CD8-positive, alpha-beta memory T cell (primary cell): ENCODE measurements around the gene RAB10. TPM values are rescaled to one million over a fixed set of nuclear protein-coding genes. Genes with fewer than 3 reads are reported as not detected.

Experiments used
- CTCF ChIA-PET: fragments of 350-600 bp; sonication (Branson Sonifier 250); formaldehyde crosslinking; loops from one replicate; lab custom pipeline; 2021; ENCODE audit warnings: antibody characterized with exemption; lab: Charles Lee
- POLR2A ChIA-PET: fragments of 350-600 bp; sonication (Branson Sonifier 250); formaldehyde crosslinking; loops from one replicate; lab custom pipeline; 2021; ENCODE audit warnings: antibody characterized with exemption; lab: Charles Lee
- DNase-seq, 5 donors: peaks; one replicate each; pipeline versions ENCODE4 v3.0.0 to v3.0.0-alpha.2; 2020 to 2022; ENCODE audit warnings: mixed read lengths in 1 of 5
- H3K27ac ChIP-seq: one replicate; pipeline ENCODE4 v1.7.0; 2013; ENCODE audit warnings: low read depth, mild to moderate bottlenecking, low read length, moderate library complexity
- H3K27me3 ChIP-seq: 2 replicates; pipeline ENCODE4 v1.7.0; 2013; ENCODE audit warnings: low read length, mild to moderate bottlenecking; ENCODE audit not compliant: insufficient read depth, poor library complexity, severe bottlenecking
- H3K36me3 ChIP-seq: 2 replicates; pipeline ENCODE4 v1.7.0; 2013; ENCODE audit warnings: mild to moderate bottlenecking, low read length, moderate library complexity; ENCODE audit not compliant: insufficient read depth
- H3K4me1 ChIP-seq: 2 replicates; pipeline ENCODE4 v1.7.0; 2013; ENCODE audit warnings: mild to moderate bottlenecking, low read length, moderate library complexity; ENCODE audit not compliant: insufficient read depth
- H3K4me3 ChIP-seq: 2 replicates; pipeline ENCODE4 v1.7.0; 2013; ENCODE audit warnings: mild to moderate bottlenecking, low read length
- H3K9me3 ChIP-seq: 2 replicates; pipeline ENCODE4 v1.7.0; 2013; ENCODE audit warnings: mild to moderate bottlenecking, low read length
- H3K27ac Mint-ChIP-seq, 8 donors: one replicate each; pipeline ENCODE4 v1.8.0; 2020 to 2021; ENCODE audit warnings: mixed read lengths in 8 of 8, mild to moderate bottlenecking in 6 of 8, inconsistent platforms in 3 of 8, moderate library complexity in 3 of 8
- H3K27me3 Mint-ChIP-seq, 2 donors: one replicate each; pipeline ENCODE4 v1.8.0; 2020 to 2021; ENCODE audit warnings: mixed read lengths in 2 of 2, mild to moderate bottlenecking in 1 of 2, moderate library complexity in 1 of 2
- H3K36me3 Mint-ChIP-seq, 3 donors: one replicate each; pipeline ENCODE4 v1.8.0; 2020 to 2021; ENCODE audit warnings: mixed read lengths in 3 of 3, inconsistent platforms in 1 of 3, mild to moderate bottlenecking in 1 of 3
- H3K4me1 Mint-ChIP-seq, 3 donors: one replicate each; pipeline ENCODE4 v1.8.0; 2020 to 2021; ENCODE audit warnings: mixed read lengths in 3 of 3, inconsistent platforms in 1 of 3, mild to moderate bottlenecking in 1 of 3
- H3K4me3 Mint-ChIP-seq, 7 donors: one replicate each; pipeline ENCODE4 v1.8.0; 2020 to 2021; ENCODE audit warnings: mixed read lengths in 7 of 7, mild to moderate bottlenecking in 6 of 7, moderate library complexity in 4 of 7, inconsistent platforms in 2 of 7
- H3K9me3 Mint-ChIP-seq, 5 donors: one replicate each; pipeline ENCODE4 v1.8.0; 2020 to 2022; ENCODE audit warnings: mixed read lengths in 5 of 5, mild to moderate bottlenecking in 3 of 5, moderate library complexity in 2 of 5, inconsistent platforms in 1 of 5
- polyA plus RNA-seq: library from polyadenylated mRNA; unstranded; fragments of 300-500 nt; fragmentation: Illumina TruSeq; gene quantifications from one replicate; pipeline ENCODE4 v1.2.3, GENCODE V29; 2021
- total RNA-seq, 2 experiments: library from RNA; stranded (reverse); gene quantifications; one replicate each; pipeline ENCODE4 v1.2.3, GENCODE V29; 2021

Gene RAB10
- total and polyA plus RNA-seq, 3 experiments from 2014 or later = 93.3 to 167 (median 155) TPM

DNA sequence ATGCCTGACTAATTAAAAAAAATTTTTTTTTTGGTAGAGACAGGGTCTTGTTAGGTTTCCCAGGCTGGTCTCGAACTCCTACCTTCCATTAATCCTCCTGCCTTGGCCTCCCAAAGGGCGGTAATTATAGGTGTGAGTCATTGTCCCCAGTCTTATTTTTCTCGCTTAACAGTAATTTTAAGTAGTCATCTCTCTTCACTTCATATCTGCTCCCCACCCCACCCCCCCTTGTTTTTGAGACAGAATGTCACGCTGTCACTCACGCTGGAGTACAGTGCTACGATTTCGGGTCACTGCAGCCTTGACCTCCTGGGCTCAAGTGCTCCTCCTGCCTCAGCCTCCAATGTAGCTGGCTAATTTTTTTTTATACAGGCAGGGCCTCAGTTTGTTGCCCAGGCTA is 27.7 kb downstream of the RAB10 start:
- ChIA-PET POLR2A (no interaction called here), CTCF (no interaction called here)
- Mint-ChIP-seq H3K36me3 (peaks cover 0 to 40% (median 10%) of the 10 kb centered on the region in 3 donors), H3K4me3 (no peak overlapping the region), H3K9me3 (no peaks in the 10 kb centered on the region), H3K27ac (no peak overlapping the region), H3K4me1 (peaks cover 40 to 63% (median 61%) of the 10 kb centered on the region in 3 donors), H3K27me3 (no peaks in the 10 kb centered on the region)
- no peaks in the 10 kb centered on the region for H3K27me3 ChIP-seq
- no peak overlapping the region for H3K4me3 ChIP-seq
- DNase-seq = no peak
- no peak overlapping the region for H3K27ac ChIP-seq
- peaks cover 8% of the 10 kb centered on the region for H3K4me1 ChIP-seq
- H3K36me3 ChIP-seq = no peaks in the 10 kb centered on the region
- no peaks in the 10 kb centered on the region for H3K9me3 ChIP-seq

DNA sequence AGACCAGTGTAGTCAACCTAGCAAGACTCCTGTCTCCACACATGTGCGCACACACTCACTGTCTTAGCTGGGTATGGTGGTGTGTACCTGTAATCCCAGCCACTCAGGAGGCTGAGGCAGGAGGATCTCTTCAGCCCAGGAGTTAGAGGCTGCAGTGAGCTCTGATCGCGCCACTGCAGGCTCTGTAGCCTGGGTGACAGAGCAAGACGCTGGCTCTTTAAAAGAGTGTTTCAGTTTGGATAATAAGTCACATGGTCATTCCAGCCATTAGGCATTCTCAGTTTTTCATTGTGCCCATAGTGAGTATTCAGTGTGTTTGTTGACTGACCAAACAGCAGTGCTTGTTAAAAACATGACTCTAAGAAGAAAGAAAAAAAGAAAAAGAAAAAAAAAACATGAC is 31.0 kb downstream of the RAB10 start:
- H3K4me1 ChIP-seq = peaks cover 20% of the 10 kb centered on the region
- H3K27me3 Mint-ChIP-seq = no peaks in the 10 kb centered on the region
- peaks cover 41 to 57% (median 55%) of the 10 kb centered on the region in 3 donors for H3K4me1 Mint-ChIP-seq
- H3K27ac ChIP-seq = no peak overlapping the region
- H3K4me3 Mint-ChIP-seq = no peak overlapping the region
- no peaks in the 10 kb centered on the region for H3K27me3 ChIP-seq
- ChIA-PET POLR2A (interaction anchor here (0.5 kb wide), 1 partner anchor 13 kb away, joined by 3 read pairs; no protein-coding TSS in a partner anchor), CTCF (no interaction called here)
- H3K9me3 Mint-ChIP-seq = no peaks in the 10 kb centered on the region
- no peaks in the 10 kb centered on the region for H3K36me3 ChIP-seq
- H3K9me3 ChIP-seq = no peaks in the 10 kb centered on the region
- DNase-seq = no peak
- peaks cover 0 to 36% (median 10%) of the 10 kb centered on the region in 3 donors for H3K36me3 Mint-ChIP-seq
- H3K4me3 ChIP-seq = no peak overlapping the region
- peak overlapping the region in 4 of 8 donors; percentile 23 to 50 (median 28) for H3K27ac Mint-ChIP-seq

DNA sequence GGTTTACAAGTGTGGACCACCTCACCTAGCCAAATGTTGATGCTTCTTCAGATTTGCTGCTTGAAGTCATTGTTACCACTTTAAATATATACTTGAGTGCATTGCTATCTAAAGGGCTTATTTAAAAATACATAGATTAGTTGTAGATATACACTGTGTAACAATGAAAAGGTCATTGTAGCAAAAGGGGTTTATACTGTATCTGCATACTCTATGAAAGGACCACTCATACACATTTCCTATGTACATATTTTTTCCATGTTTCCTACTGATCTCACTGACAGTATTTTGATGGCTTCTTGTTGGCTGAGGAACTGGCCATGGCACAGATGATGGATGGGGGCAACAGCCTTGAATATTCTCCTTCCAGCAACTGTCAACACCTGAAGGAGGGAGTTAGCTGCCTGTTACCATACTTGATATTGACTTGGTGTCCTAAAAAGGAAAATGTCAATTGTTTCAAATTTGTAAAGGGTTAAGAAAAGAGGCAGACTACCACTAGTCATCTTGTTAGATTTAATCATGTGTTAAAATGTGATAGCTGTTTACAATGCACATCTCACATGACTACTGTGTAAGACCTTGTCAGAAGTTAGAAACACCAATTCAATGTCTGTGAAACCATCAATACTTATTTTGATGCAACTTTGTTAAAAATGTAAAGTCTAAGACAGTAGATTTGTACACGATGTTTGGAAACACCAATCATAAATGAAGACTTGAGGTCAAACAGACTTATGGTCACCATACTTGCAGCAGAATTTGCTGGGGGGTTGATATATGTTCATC is 33.5 kb downstream of the RAB10 start:
- Histone ChIP-seq H3K4me1 (peaks cover 29% of the 10 kb centered on the region), H3K27ac (no peak overlapping the region), H3K4me3 (no peak overlapping the region), H3K27me3 (no peaks in the 10 kb centered on the region), H3K9me3 (no peaks in the 10 kb centered on the region), H3K36me3 (no peaks in the 10 kb centered on the region)
- Mint-ChIP-seq H3K4me3 (peak overlapping the region in 3 of 7 donors; percentile 44 to 48 (median 47)), H3K27ac (peak overlapping the region in 7 of 8 donors; percentile 2 to 88 (median 61)), H3K36me3 (peaks cover 0 to 23% (median 6%) of the 10 kb centered on the region in 3 donors), H3K4me1 (peaks cover 44 to 64% (median 60%) of the 10 kb centered on the region in 3 donors), H3K27me3 (no peaks in the 10 kb centered on the region), H3K9me3 (no peaks in the 10 kb centered on the region)
- ChIA-PET POLR2A (no interaction called here), CTCF (no interaction called here)
- no peak for DNase-seq

DNA sequence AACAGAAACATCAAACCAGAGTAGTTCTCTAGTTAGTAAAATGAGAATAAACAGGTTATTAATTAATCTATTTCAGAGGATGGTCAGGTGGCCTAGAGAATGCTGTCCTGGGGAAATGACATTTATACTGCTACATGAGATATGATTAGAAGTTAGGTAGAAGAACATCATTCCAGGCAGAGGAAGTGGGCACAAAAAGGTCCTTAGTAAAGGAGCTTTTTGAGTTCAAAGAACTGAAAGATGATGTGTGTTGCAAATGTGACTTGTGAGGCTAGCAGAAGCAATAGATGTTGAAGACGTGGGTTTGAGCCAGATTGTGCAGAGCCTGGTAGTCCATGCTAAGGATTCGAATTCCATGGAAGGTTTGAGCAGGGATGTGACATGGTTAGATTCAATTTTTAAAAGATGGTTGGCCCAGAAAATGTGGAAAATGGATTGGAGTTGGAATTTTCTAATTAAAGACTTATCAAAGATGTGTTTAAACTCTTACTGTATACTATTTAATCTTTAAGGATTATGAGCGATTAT is 34.2 kb downstream of the RAB10 start:
- Histone ChIP-seq H3K36me3 (no peaks in the 10 kb centered on the region), H3K27me3 (no peaks in the 10 kb centered on the region), H3K9me3 (no peaks in the 10 kb centered on the region), H3K27ac (no peak overlapping the region), H3K4me3 (no peak overlapping the region), H3K4me1 (peaks cover 29% of the 10 kb centered on the region)
- Mint-ChIP-seq H3K4me3 (peak overlapping the region in 5 of 7 donors; percentile 23 to 59 (median 47)), H3K4me1 (peaks cover 47 to 66% (median 64%) of the 10 kb centered on the region in 3 donors), H3K36me3 (peaks cover 0 to 22% (median 6%) of the 10 kb centered on the region in 3 donors), H3K27me3 (no peaks in the 10 kb centered on the region), H3K27ac (peak overlapping the region; percentile 1 to 93 (median 50)), H3K9me3 (no peaks in the 10 kb centered on the region)
- POLR2A ChIA-PET = no interaction called here
- CTCF ChIA-PET = interaction anchor here (0.6 to 1.4 kb wide), 4 partner anchors 8 to 35 kb away, joined by 3 read pairs; no protein-coding TSS in a partner anchor
- DNase-seq = no peak

DNA sequence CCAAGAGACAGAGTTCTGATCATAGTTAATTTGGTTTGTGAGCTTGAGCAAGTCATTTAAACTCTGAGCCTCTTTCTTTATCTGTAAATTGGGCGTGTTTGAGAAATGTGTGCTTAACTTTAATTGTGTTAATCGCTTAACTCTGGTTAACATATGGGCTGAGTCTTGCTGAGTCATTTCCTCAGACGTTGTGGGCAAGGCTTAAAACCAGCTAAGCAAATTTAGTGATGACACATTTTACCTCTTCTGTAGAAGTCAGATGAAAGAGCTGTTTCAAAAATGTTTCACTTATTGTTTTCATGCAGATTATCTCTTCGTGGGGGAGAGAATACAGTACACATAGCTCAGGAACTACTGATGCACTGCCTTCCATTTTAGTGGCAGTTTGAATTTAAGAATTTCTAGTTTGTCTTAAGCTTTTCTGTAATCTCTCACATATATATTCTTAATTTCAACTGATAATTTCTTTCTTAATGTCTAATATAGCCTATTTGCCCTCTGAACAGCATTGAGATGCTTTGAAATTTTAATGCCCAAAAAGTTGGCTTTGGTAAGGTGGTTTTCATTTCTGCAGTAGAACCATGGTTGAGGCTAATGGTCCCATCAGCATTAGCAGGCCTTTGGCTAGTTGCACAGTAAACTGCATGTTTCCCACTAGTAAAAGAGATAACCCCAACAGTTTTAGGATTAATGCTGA is 34.9 kb downstream of the RAB10 start:
- H3K9me3 ChIP-seq = no peaks in the 10 kb centered on the region
- no peaks in the 10 kb centered on the region for H3K36me3 ChIP-seq
- Mint-ChIP-seq H3K36me3 (peaks cover 0 to 17% (median 6%) of the 10 kb centered on the region in 3 donors), H3K27me3 (no peaks in the 10 kb centered on the region), H3K4me1 (peaks cover 50 to 69% (median 65%) of the 10 kb centered on the region in 3 donors), H3K4me3 (peak overlapping the region in 4 of 7 donors; percentile 1 to 48 (median 8)), H3K9me3 (no peaks in the 10 kb centered on the region), H3K27ac (peak overlapping the region in 7 of 8 donors; percentile 1 to 93 (median 20))
- H3K4me1 ChIP-seq = peaks cover 29% of the 10 kb centered on the region
- ChIA-PET CTCF (interaction anchor here (0.6 to 1.4 kb wide), 4 partner anchors 9 to 36 kb away, joined by 3 read pairs; no protein-coding TSS in a partner anchor), POLR2A (interaction anchor here (0.6 kb wide), 1 partner anchor 17 kb away, joined by 3 read pairs; no protein-coding TSS in a partner anchor)
- H3K27ac ChIP-seq = peak overlapping the region; percentile 65
- DNase-seq = peak; percentile 4 to 65 (median 14)
- no peak overlapping the region for H3K4me3 ChIP-seq
- no peaks in the 10 kb centered on the region for H3K27me3 ChIP-seq

DNA sequence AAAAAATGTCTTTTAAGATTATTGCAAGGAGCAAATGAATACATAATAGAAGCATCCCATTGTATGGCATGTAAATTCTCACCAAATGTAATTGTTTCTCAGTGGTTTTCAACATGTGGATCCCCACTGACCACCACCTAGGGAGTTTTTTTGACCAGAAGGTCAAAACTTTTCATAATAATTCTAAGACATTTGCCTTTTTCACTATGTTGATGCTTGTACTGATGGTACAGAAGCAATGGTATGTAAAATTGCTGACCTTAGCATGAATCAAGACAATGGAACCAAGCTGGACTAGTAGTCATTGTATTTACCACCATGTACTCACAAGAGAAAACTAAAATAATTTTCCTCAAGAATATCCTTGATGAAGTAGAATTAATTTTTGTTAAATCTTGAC is 36.8 kb downstream of the RAB10 start:
- no peak for DNase-seq
- Mint-ChIP-seq H3K4me3 (no peak overlapping the region), H3K9me3 (no peaks in the 10 kb centered on the region), H3K27ac (no peak overlapping the region), H3K4me1 (peaks cover 58 to 77% (median 74%) of the 10 kb centered on the region in 3 donors), H3K36me3 (peaks cover 0 to 12% (median 2%) of the 10 kb centered on the region in 3 donors), H3K27me3 (no peaks in the 10 kb centered on the region)
- Histone ChIP-seq H3K36me3 (no peaks in the 10 kb centered on the region), H3K4me1 (peaks cover 29% of the 10 kb centered on the region), H3K4me3 (no peak overlapping the region), H3K27me3 (no peaks in the 10 kb centered on the region), H3K9me3 (no peaks in the 10 kb centered on the region), H3K27ac (no peak overlapping the region)
- ChIA-PET CTCF (no interaction called here), POLR2A (interaction anchor here (0.7 kb wide), 1 partner anchor 8 kb away, joined by 10 read pairs; no protein-coding TSS in a partner anchor)

DNA sequence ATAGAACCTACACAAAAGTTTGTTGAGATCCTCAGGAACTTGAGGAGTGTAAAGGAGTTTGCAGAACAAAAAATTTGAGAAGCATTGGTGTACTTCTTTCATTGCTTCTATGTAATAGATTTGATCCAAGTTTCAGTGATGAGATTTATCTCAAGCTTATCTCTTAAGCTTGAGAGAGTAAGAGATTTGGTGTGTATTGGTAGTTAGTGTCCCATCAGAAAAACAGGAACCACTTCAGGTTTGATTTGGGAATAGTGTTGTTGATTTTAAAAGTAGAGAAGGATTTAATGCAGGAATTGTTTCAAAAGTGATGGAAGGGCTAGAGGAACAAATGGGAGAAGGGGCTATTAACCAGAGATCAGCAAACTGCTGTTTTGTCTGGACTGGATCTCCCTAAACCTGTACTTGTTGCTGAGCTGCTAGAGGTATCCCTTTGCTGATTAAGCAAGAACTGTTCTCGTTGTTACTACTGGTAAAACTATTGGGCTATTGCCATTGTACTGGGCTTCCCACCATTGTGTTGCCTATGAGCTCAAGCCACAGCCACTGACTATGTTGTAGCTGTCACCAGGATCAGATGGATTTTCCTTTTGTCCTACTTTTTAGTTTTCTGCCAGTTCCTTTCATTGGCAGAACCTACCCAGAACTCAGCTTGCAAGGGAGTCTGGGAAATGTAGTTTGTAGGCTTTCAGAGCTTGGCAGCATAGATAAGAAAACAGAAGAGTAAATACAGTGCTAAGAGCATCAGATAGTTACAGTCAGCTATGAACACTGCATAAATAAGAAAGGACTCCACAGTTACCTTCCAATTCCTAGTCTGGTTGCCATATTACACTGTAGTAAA is 39.3 kb downstream of the RAB10 start:
- Histone ChIP-seq H3K27me3 (no peaks in the 10 kb centered on the region), H3K4me1 (peaks cover 20% of the 10 kb centered on the region), H3K36me3 (no peaks in the 10 kb centered on the region), H3K4me3 (no peak overlapping the region), H3K27ac (no peak overlapping the region), H3K9me3 (no peaks in the 10 kb centered on the region)
- ChIA-PET CTCF (interaction anchor here (0.9 to 1.2 kb wide), 2 partner anchors 15 to 22 kb away, joined by 3 read pairs; no protein-coding TSS in a partner anchor), POLR2A (no interaction called here)
- H3K4me1 Mint-ChIP-seq = peaks cover 48 to 66% (median 64%) of the 10 kb centered on the region in 3 donors
- no peaks in the 10 kb centered on the region for H3K27me3 Mint-ChIP-seq
- H3K9me3 Mint-ChIP-seq = no peaks in the 10 kb centered on the region
- H3K4me3 Mint-ChIP-seq = no peak overlapping the region
- H3K36me3 Mint-ChIP-seq = peaks cover 0 to 1% (median 0%) of the 10 kb centered on the region in 3 donors
- H3K27ac Mint-ChIP-seq = peak overlapping the region in 3 of 8 donors; percentile 41 to 88 (median 71)
- no peak for DNase-seq
